ENCODE data around the gene PPP1R9A.

The PPP1R9A gene

DNA sequence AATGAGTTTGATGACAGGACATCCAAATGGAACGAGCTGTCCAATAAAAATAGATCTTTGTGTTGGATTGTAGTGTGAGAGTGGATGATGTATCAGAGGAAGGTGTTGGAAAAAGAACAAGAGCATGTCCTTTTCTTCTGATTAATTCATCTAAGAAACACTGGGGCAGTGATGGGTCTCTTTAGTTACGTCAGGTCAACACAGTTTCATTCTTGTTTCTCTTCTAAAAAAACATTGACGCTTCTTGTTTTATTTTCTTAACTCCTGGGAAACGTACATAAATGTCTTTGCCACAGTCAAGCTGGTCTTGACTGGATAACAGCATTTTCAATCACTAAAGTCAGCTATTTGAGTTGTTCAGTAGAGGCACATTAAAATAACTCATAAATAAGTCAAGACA is 67.0 kb downstream of the PPP1R9A start:
- TF ChIP-seq, protein P1, sequence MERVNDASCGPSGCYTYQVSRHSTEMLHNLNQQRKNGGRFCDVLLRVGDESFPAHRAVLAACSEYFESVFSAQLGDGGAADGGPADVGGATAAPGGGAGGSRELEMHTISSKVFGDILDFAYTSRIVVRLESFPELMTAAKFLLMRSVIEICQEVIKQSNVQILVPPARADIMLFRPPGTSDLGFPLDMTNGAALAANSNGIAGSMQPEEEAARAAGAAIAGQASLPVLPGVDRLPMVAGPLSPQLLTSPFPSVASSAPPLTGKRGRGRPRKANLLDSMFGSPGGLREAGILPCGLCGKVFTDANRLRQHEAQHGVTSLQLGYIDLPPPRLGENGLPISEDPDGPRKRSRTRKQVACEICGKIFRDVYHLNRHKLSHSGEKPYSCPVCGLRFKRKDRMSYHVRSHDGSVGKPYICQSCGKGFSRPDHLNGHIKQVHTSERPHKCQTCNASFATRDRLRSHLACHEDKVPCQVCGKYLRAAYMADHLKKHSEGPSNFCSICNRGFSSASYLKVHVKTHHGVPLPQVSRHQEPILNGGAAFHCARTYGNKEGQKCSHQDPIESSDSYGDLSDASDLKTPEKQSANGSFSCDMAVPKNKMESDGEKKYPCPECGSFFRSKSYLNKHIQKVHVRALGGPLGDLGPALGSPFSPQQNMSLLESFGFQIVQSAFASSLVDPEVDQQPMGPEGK (CRISPR knock-in tag; IDR thresholded peaks at IDR 0.05; ENCODE audit: borderline replicate concordance): no peak
- TF ChIP-seq, protein P2, sequence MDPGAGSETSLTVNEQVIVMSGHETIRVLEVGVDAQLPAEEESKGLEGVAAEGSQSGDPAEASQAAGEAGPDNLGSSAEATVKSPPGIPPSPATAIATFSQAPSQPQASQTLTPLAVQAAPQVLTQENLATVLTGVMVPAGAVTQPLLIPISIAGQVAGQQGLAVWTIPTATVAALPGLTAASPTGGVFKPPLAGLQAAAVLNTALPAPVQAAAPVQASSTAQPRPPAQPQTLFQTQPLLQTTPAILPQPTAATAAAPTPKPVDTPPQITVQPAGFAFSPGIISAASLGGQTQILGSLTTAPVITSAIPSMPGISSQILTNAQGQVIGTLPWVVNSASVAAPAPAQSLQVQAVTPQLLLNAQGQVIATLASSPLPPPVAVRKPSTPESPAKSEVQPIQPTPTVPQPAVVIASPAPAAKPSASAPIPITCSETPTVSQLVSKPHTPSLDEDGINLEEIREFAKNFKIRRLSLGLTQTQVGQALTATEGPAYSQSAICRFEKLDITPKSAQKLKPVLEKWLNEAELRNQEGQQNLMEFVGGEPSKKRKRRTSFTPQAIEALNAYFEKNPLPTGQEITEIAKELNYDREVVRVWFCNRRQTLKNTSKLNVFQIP (CRISPR knock-in tag; IDR thresholded peaks at IDR 0.05; ENCODE audit: borderline replicate concordance, low read depth): no peak
- TF ChIP-seq ZFP3 (CRISPR knock-in tag; IDR thresholded peaks at IDR 0.05): no peak
- ATAC-seq: no peak

DNA sequence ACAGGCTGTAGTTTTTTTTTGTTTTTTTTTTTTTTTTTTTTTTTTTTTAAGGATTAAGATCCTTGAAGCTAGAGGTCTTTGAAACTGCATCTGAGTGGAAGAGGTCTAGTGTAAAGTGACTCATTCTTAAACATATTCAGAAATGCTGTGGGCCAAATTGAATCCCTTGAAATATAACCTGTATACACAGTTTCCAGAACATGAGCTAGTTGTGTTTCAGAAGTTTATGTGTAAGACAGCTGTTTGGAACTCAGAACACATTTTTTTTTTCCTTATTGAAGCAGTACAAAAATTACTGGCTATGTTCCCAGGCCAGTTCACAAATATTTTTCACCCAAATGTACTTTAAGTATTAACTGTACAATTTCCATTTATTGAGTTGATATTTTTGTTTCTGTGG is 67.9 kb downstream of the PPP1R9A start:
- peak; percentile 48; the same call in 2 of the 3 replicates for ATAC-seq
- no peak for TF ChIP-seq CSDC2 (CRISPR knock-in tag; IDR thresholded peaks at IDR 0.05)
- no peak for TF ChIP-seq TCF4 (CRISPR knock-in tag; IDR thresholded peaks at IDR 0.05; ENCODE audit: borderline replicate concordance)
- TF ChIP-seq ZC3H10 (CRISPR knock-in tag; IDR thresholded peaks at IDR 0.05): no peak
- no peak for TF ChIP-seq TOX (CRISPR knock-in tag; IDR thresholded peaks at IDR 0.05; ENCODE audit: borderline replicate concordance)
- TF ChIP-seq SNAI2 (CRISPR knock-in tag; IDR thresholded peaks at IDR 0.05): no peak
- no peak for TF ChIP-seq ZNF8 (CRISPR knock-in tag; IDR thresholded peaks at IDR 0.05)

DNA sequence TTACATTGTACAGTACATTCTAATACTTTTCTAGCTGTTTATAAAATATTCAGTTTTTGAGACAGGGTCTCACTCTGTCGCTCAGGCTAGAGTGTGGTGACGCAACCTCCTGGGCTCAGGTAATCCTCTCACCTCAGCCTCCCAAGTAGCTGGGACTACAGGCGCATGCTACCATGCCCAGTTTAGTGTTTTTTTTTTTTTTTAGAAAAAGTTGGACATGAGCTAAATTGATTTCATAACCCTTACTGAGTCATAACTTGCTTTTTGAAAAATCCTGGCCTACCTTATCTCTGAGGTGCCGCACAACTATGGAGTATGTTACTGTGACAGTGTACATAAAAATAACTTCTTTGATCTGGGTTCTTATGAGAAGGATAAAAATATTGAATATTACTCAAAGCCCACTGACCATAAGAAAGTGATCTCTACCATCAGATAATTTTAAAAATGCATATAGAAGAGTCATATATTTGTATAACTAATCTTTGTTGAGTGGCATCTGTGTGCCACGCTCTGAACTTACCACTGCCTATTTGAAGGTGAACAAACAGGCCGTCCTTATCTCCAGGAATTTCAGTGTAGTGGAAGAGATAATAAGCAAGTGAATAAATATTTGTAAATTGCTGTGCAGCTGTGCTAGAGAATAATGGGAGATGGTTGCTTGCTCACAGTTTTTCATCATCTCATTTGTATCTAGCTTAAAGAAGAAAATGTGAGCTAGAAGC is 73.2 kb downstream of the PPP1R9A start:
- ATAC-seq: no peak
- TF ChIP-seq, protein P1 (CRISPR knock-in tag; IDR thresholded peaks at IDR 0.05; ENCODE audit: borderline replicate concordance): no peak
- TF ChIP-seq PPARA (CRISPR knock-in tag; IDR thresholded peaks at IDR 0.05; ENCODE audit: borderline replicate concordance) (no peak), TOX (CRISPR knock-in tag; IDR thresholded peaks at IDR 0.05; ENCODE audit: borderline replicate concordance) (no peak), ISL1 (CRISPR knock-in tag; IDR thresholded peaks at IDR 0.05) (no peak), ARNTL (CRISPR knock-in tag; IDR thresholded peaks at IDR 0.05; ENCODE audit: borderline replicate concordance, low read depth) (no peak), ZFP3 (CRISPR knock-in tag; IDR thresholded peaks at IDR 0.05) (no peak), ZNF70 (CRISPR knock-in tag; IDR thresholded peaks at IDR 0.05) (no peak), GLIS3 (CRISPR knock-in tag; IDR thresholded peaks at IDR 0.05) (no peak), ZFP30 (CRISPR knock-in tag; IDR thresholded peaks at IDR 0.05) (no peak), TCF4 (CRISPR knock-in tag; IDR thresholded peaks at IDR 0.05; ENCODE audit: borderline replicate concordance) (no peak), SNAI2 (CRISPR knock-in tag; IDR thresholded peaks at IDR 0.05) (no peak), ZC3H10 (CRISPR knock-in tag; IDR thresholded peaks at IDR 0.05) (no peak), ESRRG (CRISPR knock-in tag; IDR thresholded peaks at IDR 0.05) (no peak), OSR1 (CRISPR knock-in tag; IDR thresholded peaks at IDR 0.05) (no peak), RARB (CRISPR knock-in tag; IDR thresholded peaks at IDR 0.05) (no peak), ZNF565 (CRISPR knock-in tag; conservative IDR thresholded peaks at IDR 0.05; ENCODE audit: low read depth) (no peak), BACH2 (CRISPR knock-in tag; IDR thresholded peaks at IDR 0.05; ENCODE audit: borderline replicate concordance) (no peak), ZNF8 (CRISPR knock-in tag; IDR thresholded peaks at IDR 0.05) (no peak)
- TF ChIP-seq, protein P3, sequence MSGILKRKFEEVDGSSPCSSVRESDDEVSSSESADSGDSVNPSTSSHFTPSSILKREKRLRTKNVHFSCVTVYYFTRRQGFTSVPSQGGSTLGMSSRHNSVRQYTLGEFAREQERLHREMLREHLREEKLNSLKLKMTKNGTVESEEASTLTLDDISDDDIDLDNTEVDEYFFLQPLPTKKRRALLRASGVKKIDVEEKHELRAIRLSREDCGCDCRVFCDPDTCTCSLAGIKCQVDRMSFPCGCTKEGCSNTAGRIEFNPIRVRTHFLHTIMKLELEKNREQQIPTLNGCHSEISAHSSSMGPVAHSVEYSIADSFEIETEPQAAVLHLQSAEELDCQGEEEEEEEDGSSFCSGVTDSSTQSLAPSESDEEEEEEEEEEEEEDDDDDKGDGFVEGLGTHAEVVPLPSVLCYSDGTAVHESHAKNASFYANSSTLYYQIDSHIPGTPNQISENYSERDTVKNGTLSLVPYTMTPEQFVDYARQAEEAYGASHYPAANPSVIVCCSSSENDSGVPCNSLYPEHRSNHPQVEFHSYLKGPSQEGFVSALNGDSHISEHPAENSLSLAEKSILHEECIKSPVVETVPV (CRISPR knock-in tag; IDR thresholded peaks at IDR 0.05): no peak
- TF ChIP-seq, protein P4, sequence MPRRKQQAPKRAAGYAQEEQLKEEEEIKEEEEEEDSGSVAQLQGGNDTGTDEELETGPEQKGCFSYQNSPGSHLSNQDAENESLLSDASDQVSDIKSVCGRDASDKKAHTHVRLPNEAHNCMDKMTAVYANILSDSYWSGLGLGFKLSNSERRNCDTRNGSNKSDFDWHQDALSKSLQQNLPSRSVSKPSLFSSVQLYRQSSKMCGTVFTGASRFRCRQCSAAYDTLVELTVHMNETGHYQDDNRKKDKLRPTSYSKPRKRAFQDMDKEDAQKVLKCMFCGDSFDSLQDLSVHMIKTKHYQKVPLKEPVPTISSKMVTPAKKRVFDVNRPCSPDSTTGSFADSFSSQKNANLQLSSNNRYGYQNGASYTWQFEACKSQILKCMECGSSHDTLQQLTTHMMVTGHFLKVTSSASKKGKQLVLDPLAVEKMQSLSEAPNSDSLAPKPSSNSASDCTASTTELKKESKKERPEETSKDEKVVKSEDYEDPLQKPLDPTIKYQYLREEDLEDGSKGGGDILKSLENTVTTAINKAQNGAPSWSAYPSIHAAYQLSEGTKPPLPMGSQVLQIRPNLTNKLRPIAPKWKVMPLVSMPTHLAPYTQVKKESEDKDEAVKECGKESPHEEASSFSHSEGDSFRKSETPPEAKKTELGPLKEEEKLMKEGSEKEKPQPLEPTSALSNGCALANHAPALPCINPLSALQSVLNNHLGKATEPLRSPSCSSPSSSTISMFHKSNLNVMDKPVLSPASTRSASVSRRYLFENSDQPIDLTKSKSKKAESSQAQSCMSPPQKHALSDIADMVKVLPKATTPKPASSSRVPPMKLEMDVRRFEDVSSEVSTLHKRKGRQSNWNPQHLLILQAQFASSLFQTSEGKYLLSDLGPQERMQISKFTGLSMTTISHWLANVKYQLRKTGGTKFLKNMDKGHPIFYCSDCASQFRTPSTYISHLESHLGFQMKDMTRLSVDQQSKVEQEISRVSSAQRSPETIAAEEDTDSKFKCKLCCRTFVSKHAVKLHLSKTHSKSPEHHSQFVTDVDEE (CRISPR knock-in tag; IDR thresholded peaks at IDR 0.05): no peak

Measured in SK-N-SH treated with all-trans-retinoic acid at 6 μM for 48 hours (cell line).